Lower lobe of right lung (tissue), 2 donors: ENCODE results near the gene EPG5. TPM values are rescaled to one million over a fixed set of nuclear protein-coding genes. Genes with fewer than 3 reads are reported as not detected.
A peak's percentile ranks its signal among the peaks of the same experiment; 100 is the strongest.

Experiments used
- ATAC-seq, 2 donors: fragments of 200-7000 bp; cut with Tn5 transposase; one replicate each; pipeline ENCODE4 v1.9.1; 2020 to 2022; ENCODE audit warnings: mild to moderate bottlenecking in 2 of 2, moderate library complexity in 2 of 2
- DNase-seq: peaks from one replicate; pipeline ENCODE4 v3.0.0-alpha.2; 2020
- H3K27ac ChIP-seq: fragments of 200-600 bp; one replicate; pipeline ENCODE4 v1.8.0; 2022
- H3K27me3 ChIP-seq: fragments of 200-600 bp; one replicate; pipeline ENCODE4 v1.8.0; 2022; ENCODE audit warnings: low read depth
- H3K36me3 ChIP-seq: fragments of 200-600 bp; one replicate; pipeline ENCODE4 v1.8.0; 2022; ENCODE audit warnings: mild to moderate bottlenecking
- H3K4me1 ChIP-seq: fragments of 200-600 bp; one replicate; pipeline ENCODE4 v1.8.0; 2022
- H3K4me3 ChIP-seq: fragments of 200-600 bp; one replicate; pipeline ENCODE4 v1.8.0; 2022; ENCODE audit warnings: mild to moderate bottlenecking
- H3K9me3 ChIP-seq: fragments of 200-600 bp; one replicate; pipeline ENCODE4 v1.8.0; 2022
- CTCF ChIP-seq: fragments of 200-600 bp; IDR thresholded peaks from one replicate; pipeline ENCODE4 v1.8.0; 2022; ENCODE audit warnings: antibody characterized with exemption, mild to moderate bottlenecking
- intact Hi-C: fragments of 100-400 bp; cut with DNase I; formaldehyde crosslinking; loops from one replicate; pipeline ENCODE4 v1.11.0; 2022
- total RNA-seq: library from RNA; stranded (reverse); fragmentation: NEBNext Ultra II Directional; extraction: Animal tissue kit (Norgen Biotek cat#: 25700); gene quantifications from one replicate; pipeline ENCODE4 v1.2.1, GENCODE V29; 2021
- donor health status: DM: no; HTN: yes; CAD: no; lungs with severe emphysema.

The EPG5 gene
- total RNA-seq, 1 donor from 2014 or later = 38.8 TPM

GRCh38 chr18:45896452-45896851, 70.7 kb downstream of the EPG5 start:
- Histone ChIP-seq H3K4me3 (no peak overlapping the region), H3K27me3 (no peaks in the 10 kb centered on the region), H3K27ac (no peak overlapping the region), H3K36me3 (peaks cover 93% of the 10 kb centered on the region), H3K9me3 (no peaks in the 10 kb centered on the region), H3K4me1 (no peaks in the 10 kb centered on the region)
- no peak for TF ChIP-seq CTCF
- intact Hi-C loops = no loop called here
- DNase-seq (no peak), ATAC-seq (no peak)

- Histone ChIP-seq H3K36me3 (peaks cover 89% of the 10 kb centered on the region), H3K9me3 (no peaks in the 10 kb centered on the region)
- intact Hi-C loops = no loop called here
Measured at GRCh38 chr18:45895339-45895738, 71.8 kb downstream of the EPG5 start.

GRCh38 chr18:45894818-45895217, 72.3 kb downstream of the EPG5 start:
- Histone ChIP-seq H3K36me3 (peaks cover 84% of the 10 kb centered on the region), H3K4me1 (peaks cover 7% of the 10 kb centered on the region)
- no peak for TF ChIP-seq CTCF

More at GRCh38 chr18:45895339-45895738, 71.8 kb downstream of the EPG5 start:
- Histone ChIP-seq H3K4me3 (no peak overlapping the region), H3K27me3 (no peaks in the 10 kb centered on the region), H3K4me1 (peaks cover 6% of the 10 kb centered on the region), H3K27ac (no peak overlapping the region)
- TF ChIP-seq CTCF = no peak
- ATAC-seq = no peak
- no peak for DNase-seq

GRCh38 chr18:45891806-45892205, 75.3 kb downstream of the EPG5 start:
- H3K27me3 ChIP-seq = no peaks in the 10 kb centered on the region
- H3K27ac ChIP-seq = no peak overlapping the region
- no peak for TF ChIP-seq CTCF
- DNase-seq (no peak), ATAC-seq (no peak)
- no peaks in the 10 kb centered on the region for H3K9me3 ChIP-seq
- H3K36me3 ChIP-seq = peaks cover 86% of the 10 kb centered on the region
- no peak overlapping the region for H3K4me3 ChIP-seq
- peaks cover 7% of the 10 kb centered on the region for H3K4me1 ChIP-seq
- intact Hi-C loops = no loop called here

More at GRCh38 chr18:45894818-45895217, 72.3 kb downstream of the EPG5 start:
- no peak overlapping the region for H3K27ac ChIP-seq
- no peak overlapping the region for H3K4me3 ChIP-seq
- H3K9me3 ChIP-seq = no peaks in the 10 kb centered on the region
- intact Hi-C loops = no loop called here
- H3K27me3 ChIP-seq = no peaks in the 10 kb centered on the region
- ATAC-seq (no peak), DNase-seq (no peak)

- Histone ChIP-seq H3K27me3 (no peaks in the 10 kb centered on the region), H3K27ac (no peak overlapping the region), H3K4me1 (peaks cover 7% of the 10 kb centered on the region), H3K4me3 (no peak overlapping the region), H3K36me3 (peaks cover 83% of the 10 kb centered on the region), H3K9me3 (no peaks in the 10 kb centered on the region)
- ATAC-seq (peak; percentile 51 to 56), DNase-seq (no peak)
- no peak for TF ChIP-seq CTCF
- intact Hi-C loops = no loop called here
Measured at GRCh38 chr18:45890606-45891005, 76.5 kb downstream of the EPG5 start.
